ENCODE data around the gene ALDH1L2.
"Not testable (repeated sequence)": the region's sequence is repeated elsewhere in the genome, so short reads cannot be mapped to it uniquely, and the experiment has no call there.

ALDH1L2 gene

DNA sequence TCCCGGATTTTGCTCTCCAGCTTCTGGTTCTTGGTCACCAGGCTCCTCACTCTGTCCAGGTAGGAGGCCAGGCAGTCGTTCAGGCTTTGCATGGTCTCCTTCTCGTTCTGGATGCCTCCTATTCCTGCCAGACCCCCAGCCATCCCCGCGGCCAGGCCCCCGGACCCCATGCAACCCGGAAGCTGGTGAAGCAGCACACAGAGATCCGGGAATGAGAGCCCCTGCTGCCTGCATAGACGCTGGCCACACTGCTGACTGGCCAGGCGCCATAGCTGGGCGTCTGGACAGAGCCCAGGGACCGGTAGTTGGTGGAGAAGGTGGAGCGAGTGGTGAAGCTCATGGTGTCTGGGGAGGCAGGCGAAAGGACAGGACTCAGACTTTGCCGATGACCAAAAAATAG is 106.6 kb downstream of the ALDH1L2 start:
- not testable (repeated sequence) for DNase-seq (ENCODE audit: low read depth)

DNA sequence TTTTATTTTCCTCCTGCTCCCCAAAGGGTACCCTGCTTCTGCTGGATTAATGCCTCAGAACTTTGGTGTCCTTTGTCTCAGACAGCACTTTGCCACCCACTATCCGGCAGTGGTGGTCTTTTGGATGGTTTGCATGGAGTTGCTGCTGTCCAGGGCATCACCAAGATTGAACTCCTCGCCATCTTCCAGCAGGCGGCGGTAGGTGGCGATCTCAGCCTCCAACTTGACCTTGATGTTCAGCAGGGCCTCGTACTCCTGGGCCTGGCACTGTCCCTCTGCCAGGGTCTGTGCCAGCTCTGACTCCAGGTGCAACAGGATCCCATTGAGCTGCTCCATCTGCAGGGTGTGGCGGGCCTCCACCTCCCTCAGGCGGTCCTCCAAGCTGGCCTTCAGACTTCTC is 107.6 kb downstream of the ALDH1L2 start:
- no peak for DNase-seq (ENCODE audit: low read depth)

DNA sequence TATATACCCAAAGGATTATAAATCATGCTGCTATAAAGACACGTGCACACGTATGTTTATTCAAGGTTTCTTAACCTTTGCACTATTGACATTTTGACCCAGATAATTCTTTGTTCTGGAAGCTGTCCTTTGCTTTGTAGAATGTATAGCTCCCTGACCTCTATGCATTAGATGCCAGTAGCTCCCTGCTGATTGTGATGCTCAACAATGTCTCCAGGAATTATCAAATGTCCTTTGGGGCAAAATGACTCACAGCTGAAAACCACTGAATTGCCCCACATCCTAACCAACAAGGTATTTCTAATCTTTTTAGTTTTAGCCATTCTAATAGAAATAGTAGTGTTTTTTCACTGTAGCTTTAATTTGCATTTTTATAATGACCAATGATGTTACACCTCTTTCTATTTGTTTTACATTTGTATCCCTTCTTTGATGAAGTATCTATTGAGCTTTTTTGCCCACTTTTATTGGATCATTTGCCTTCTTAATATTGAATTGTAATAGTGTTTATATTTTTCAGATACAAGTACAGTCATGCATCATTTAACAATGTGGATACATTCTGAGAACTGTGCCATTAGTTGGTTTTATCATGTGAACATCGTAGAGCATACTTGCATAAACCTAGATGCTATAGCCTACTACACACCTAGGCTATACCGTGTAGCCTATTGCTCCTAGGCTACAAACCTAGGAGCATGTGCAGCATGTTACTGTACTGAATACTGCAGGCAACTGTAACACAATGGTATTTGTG is 108.5 kb downstream of the ALDH1L2 start:
- peak; percentile 33 for DNase-seq (ENCODE audit: low read depth)

DNA sequence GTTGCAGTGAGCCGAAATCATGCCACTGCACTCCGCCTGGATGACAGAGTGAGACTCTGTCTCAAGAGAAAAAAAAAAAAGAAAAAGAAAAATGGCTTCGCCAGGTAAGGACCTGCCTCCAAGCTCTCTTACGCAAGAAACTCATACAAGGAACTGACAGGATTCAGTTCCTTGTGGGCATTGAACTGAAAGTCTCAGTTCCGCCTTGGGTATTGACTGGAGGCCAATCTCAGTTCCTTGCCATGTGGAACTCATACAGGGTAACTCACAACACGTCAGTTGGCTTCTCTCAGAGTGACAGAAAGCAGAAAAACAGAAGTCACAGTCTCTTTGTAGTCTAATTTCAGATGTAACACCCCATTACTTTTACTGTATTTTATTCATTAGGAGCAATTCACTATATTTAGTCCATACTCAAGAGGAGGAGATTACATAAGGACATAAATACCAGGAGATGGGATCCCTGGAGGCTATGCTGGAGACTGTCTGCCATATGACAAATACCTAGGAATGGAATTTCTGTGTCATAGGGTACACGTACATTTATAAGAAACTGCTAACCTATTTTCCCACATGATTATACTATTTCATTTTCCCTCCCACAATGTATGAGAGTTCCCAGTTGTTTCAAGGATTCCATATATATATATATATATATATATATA is 109.5 kb downstream of the ALDH1L2 start:
- DNase-seq (ENCODE audit: low read depth) = no peak

DNA sequence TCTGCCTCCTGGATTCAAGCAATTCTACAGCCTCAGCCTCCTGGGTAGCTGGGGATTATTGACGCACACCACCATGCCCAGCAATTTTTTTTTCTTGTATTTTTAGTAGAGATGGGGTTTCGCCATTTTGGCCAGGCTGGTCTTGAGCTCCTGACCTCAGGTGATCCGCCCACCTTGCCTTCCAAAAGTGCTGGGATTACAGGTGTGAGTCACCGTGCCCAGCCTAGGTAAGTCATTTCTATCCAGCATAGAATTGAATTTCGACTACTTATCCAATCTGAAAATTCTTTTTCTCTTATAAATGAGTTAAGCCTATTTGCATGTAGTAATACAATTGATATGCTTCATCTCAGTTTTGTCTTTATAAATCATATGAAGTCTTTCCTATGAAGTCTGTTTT is 111.0 kb downstream of the ALDH1L2 start:
- no peak for DNase-seq (ENCODE audit: low read depth)

DNA sequence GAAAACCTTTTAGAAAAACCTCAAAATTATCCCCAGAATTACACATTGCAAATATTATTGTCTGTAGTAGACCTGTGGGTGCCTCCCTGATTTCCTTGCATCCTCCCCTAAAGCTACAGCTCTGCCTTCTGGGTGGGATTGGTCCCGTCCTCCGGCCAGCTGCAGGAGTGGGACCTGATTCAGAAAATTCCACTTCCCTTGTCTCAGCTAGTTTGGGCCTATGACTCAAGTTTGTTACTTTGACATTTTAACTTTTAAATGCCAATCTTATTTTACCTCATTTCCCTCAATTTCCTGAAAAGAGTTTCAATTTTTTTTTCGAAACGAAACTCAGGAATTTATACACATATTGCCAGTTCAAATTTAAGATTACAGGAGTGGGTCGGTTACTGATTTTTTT is 113.0 kb downstream of the ALDH1L2 start:
- DNase-seq (ENCODE audit: low read depth) = no peak
